K562 (cell line): ENCODE measurements around the gene P2RX3. TPM values are rescaled to one million over a fixed set of nuclear protein-coding genes. Genes with fewer than 3 reads are reported as not detected.

Experiments used
- ATAC-seq: fragments of 200-7000 bp; cut with Tn5 transposase; 3 replicates; pipeline ENCODE4 v1.9.1; 2020; ENCODE audit warnings: moderate library complexity
- BruUV-seq: library from RNA; stranded (reverse); fragments of 400-500 nt; replicated peaks from 2 replicates; lab custom pipeline; 2021; lab: Mats Ljungman, UMichigan
- CTCF ChIA-PET: fragments of 300-600 bp; formaldehyde crosslinking; extraction: SDS; loops from one replicate; lab custom pipeline; 2021; ENCODE audit warnings: low intra/inter-chr PET ratio; lab: Yijun Ruan, JAX
- POLR2A ChIA-PET: fragments of 300-600, 350-650 bp; sonication (Branson Sonifier 250); formaldehyde crosslinking; extraction: SDS; loops from one replicate; lab custom pipeline; 2021; ENCODE audit warnings: antibody characterized with exemption, inconsistent platforms; lab: Yijun Ruan, JAX
- DNase-seq, 4 experiments: peaks; one replicate each; pipeline versions ENCODE4 v3.0.0 to v3.0.0-alpha.2; 2011 to 2018; ENCODE audit warnings: low spot score in 3 of 4, mixed read lengths in 3 of 4; ENCODE audit errors: extremely low read depth in 1 of 4
- FAIRE-seq: peaks from 2 replicates; lab custom pipeline; 2011; peaks lifted over from hg19 to GRCh38; lab: Jason Lieb, UNC
- H2AFZ ChIP-seq: 2 replicates; pipeline ENCODE4 v1.6.0; 2011; ENCODE audit warnings: low read depth, low read length, control low read depth, inconsistent platforms
- H3K27ac ChIP-seq: fragments of 200-600 bp; 3 replicates; pipeline ENCODE4 v1.8.0; 2011; ENCODE audit warnings: low read depth, mild to moderate bottlenecking, control low read depth, inconsistent platforms, low read length, moderate library complexity, mixed read lengths; ENCODE audit errors: extremely low read depth
- H3K27me3 ChIP-seq, 2 experiments: fragments of 300-600 bp in 1 of 2; 2 replicates in 1 of 2; 3 replicates in 1 of 2; pipeline versions ENCODE4 v1.6.0 to v1.8.0; 2011; ENCODE audit warnings: inconsistent platforms in 2 of 2, low read length in 2 of 2, mild to moderate bottlenecking in 1 of 2, mixed read lengths in 1 of 2, moderate library complexity in 1 of 2; ENCODE audit not compliant: control insufficient read depth in 2 of 2, insufficient read depth in 2 of 2
- H3K36me3 ChIP-seq: fragments of 300-600 bp; 3 replicates; pipeline ENCODE4 v1.8.0; 2011; ENCODE audit warnings: mild to moderate bottlenecking, low read length, inconsistent platforms; ENCODE audit not compliant: control insufficient read depth, insufficient read depth
- H3K4me1 ChIP-seq, 2 experiments: fragments of 200-600 bp in 1 of 2; replicated peaks in 1 of 2; 2 replicates in 1 of 2; 3 replicates in 1 of 2; pipeline versions ENCODE4 v1.5.1 to v1.8.0; 2011; ENCODE audit warnings: inconsistent platforms in 2 of 2, low read length in 2 of 2, mild to moderate bottlenecking in 1 of 2, mixed read lengths in 1 of 2, moderate library complexity in 1 of 2; ENCODE audit not compliant: control insufficient read depth in 2 of 2, insufficient read depth in 2 of 2
- H3K4me2 ChIP-seq: 2 replicates; pipeline ENCODE4 v1.6.1; 2011; ENCODE audit warnings: low read length, control low read depth, inconsistent platforms, mixed read lengths; ENCODE audit not compliant: insufficient read depth
- H3K4me3 ChIP-seq: fragments of 200-600 bp; sonication (generic), shearing (Covaris generic); 2 replicates; pipeline ENCODE4 v1.5.1; 2016; ENCODE audit warnings: control low read depth, inconsistent platforms
- H3K79me2 ChIP-seq: fragments of 200-600 bp; 3 replicates; pipeline ENCODE4 v1.8.0; 2011; ENCODE audit warnings: low read length, inconsistent platforms; ENCODE audit not compliant: control insufficient read depth, insufficient read depth
- H3K9ac ChIP-seq, 2 experiments: 2 replicates each; pipeline versions ENCODE4 v1.6.0 to v1.6.1; 2011; ENCODE audit warnings: low read depth in 2 of 2, low read length in 2 of 2, control low read depth in 1 of 2, inconsistent platforms in 1 of 2, mild to moderate bottlenecking in 1 of 2, mixed read lengths in 1 of 2; ENCODE audit not compliant: insufficient read depth in 1 of 2
- H3K9me1 ChIP-seq: one replicate; pipeline ENCODE4 v1.6.0; 2011; ENCODE audit warnings: inconsistent platforms, mild to moderate bottlenecking, low read length, moderate library complexity; ENCODE audit not compliant: control insufficient read depth, insufficient read depth
- H3K9me3 ChIP-seq: replicated peaks from 2 replicates; pipeline ENCODE4 v1.5.1; 2011; ENCODE audit warnings: low read depth, low read length, inconsistent platforms; ENCODE audit not compliant: control insufficient read depth, insufficient read depth
- H4K20me1 ChIP-seq: replicated peaks from 2 replicates; pipeline ENCODE4 v1.6.1; 2011; ENCODE audit warnings: low read length, inconsistent platforms, mixed read lengths; ENCODE audit not compliant: control insufficient read depth, insufficient read depth
- ATF7 ChIP-seq: fragments of 450-650 bp; IDR thresholded peaks from 2 replicates; pipeline ENCODE4 v1.7.1; 2014; ENCODE audit warnings: mild to moderate bottlenecking, moderate library complexity
- CAMTA2 ChIP-seq: fragments of 250-450 bp; sonication (Bioruptor Pico); conservative IDR thresholded peaks from 2 replicates; pipeline ENCODE4 v1.5.1; 2022
- HIVEP1 ChIP-seq: fragments of 250-450 bp; sonication (Bioruptor Pico); IDR thresholded peaks from 2 replicates; pipeline ENCODE4 v1.4.0; 2020; ENCODE audit warnings: mild to moderate bottlenecking
- MTA3 ChIP-seq: fragments of 450-650 bp; formaldehyde crosslinking; IDR thresholded peaks from 2 replicates; pipeline ENCODE4 v1.6.1; 2017; ENCODE audit warnings: mild to moderate bottlenecking, borderline replicate concordance
- SIN3A ChIP-seq, 2 experiments: fragments of 150-350 bp in 1 of 2; IDR thresholded peaks; 2 replicates each; pipeline ENCODE4 v1.6.1; 2011 to 2016; ENCODE audit warnings: borderline replicate concordance in 2 of 2, low read depth in 2 of 2, low read length in 2 of 2, mild to moderate bottlenecking in 2 of 2, moderate library complexity in 2 of 2; ENCODE audit not compliant: control insufficient read depth in 1 of 2
- SMAD1 ChIP-seq: fragments of 150-350 bp; IDR thresholded peaks from 2 replicates; pipeline ENCODE4 v1.6.1; 2014; ENCODE audit warnings: low read length, low read depth; ENCODE audit not compliant: partially characterized antibody
- SOX6 ChIP-seq: fragments of 450-650 bp; IDR thresholded peaks from 2 replicates; pipeline ENCODE4 v1.6.1; 2014; ENCODE audit warnings: mild to moderate bottlenecking
- THRA ChIP-seq: fragments of 450-650 bp; IDR thresholded peaks from 2 replicates; pipeline ENCODE4 v1.6.1; 2017; ENCODE audit warnings: mild to moderate bottlenecking, moderate library complexity
- XRCC4 ChIP-seq: IDR thresholded peaks from one replicate; pipeline ENCODE4 v1.6.1; 2011; ENCODE audit not compliant: insufficient read depth, insufficient read length; ENCODE audit errors: extremely low read depth
- ZNF609 ChIP-seq: sonication (generic); formaldehyde crosslinking; IDR thresholded peaks from 2 replicates; pipeline ENCODE4 v1.8.1; 2023; ENCODE audit warnings: missing genetic modification reagents, mild to moderate bottlenecking, borderline replicate concordance
- WGBS: fragments of 100-300 bp; shearing (Covaris generic); methylation state at CpG from one replicate; pipeline ENCODE4 v1.1.6; 2016; ENCODE audit warnings: low coverage, mixed read lengths; ENCODE audit not compliant: insufficient coverage; ENCODE audit errors: missing lambda C conversion rate; 5-methylcytosine and 5-hydroxymethylcytosine counted together
- in situ Hi-C: fragments of 300-500 bp; cut with MboI; formaldehyde crosslinking; loops from 4 replicates; pipeline ENCODE4 v1.15.0; 2018; ENCODE audit warnings: inconsistent platforms, mixed read lengths
- intact Hi-C: fragments of 100-400 bp; cut with micrococcal nuclease; formaldehyde crosslinking; loops from 2 replicates; pipeline ENCODE4 v1.14.2; 2022
- polyA plus RNA-seq, 8 experiments: library from polyadenylated mRNA; depleted of rRNA in 4 of 8; stranded (reverse) in 5 of 8; unstranded in 3 of 8; fragments of >200 nt; fragmentation: Nextera tagmentation in 2 of 8; fragmentation: Illumina TruSeq in 1 of 8; extraction: Ambion mirVana in 2 of 8; extraction: Trizol in 1 of 8; gene quantifications; 2 replicates each; pipeline versions ENCODE4 v1.2.1 to v1.2.3, GENCODE V29; 2011 to 2014; ENCODE audit warnings: inconsistent platforms in 1 of 8, missing spikeins in 1 of 8
- total RNA-seq, 7 experiments: library from RNA; depleted of rRNA in 6 of 7; stranded (reverse); fragments of >200 nt in 6 of 7; fragmentation: Illumina TruSeq in 2 of 7; extraction: Trizol in 2 of 7; gene quantifications; 2 replicates each; pipeline versions ENCODE4 v1.2.1 to v1.2.3, GENCODE V29; 2011 to 2021; ENCODE audit warnings: low replicate concordance in 1 of 7
- TF ChIP-seq, protein P1 (sequence below): fragments of 250-450 bp; sonication (Bioruptor Pico); IDR thresholded peaks from 2 replicates; pipeline ENCODE4 v1.5.1; 2021; ENCODE audit warnings: mild to moderate bottlenecking
- TF ChIP-seq, protein P2 (sequence below): sonication (generic); formaldehyde crosslinking; IDR thresholded peaks from 2 replicates; pipeline ENCODE4 v1.8.0; 2022; ENCODE audit warnings: mild to moderate bottlenecking, missing genetic modification reagents

The P2RX3 gene
- total and polyA plus RNA-seq, 9 of the 15 experiments (the other 6 are each of a cell fraction or from before 2014, with no cell fraction given) = not detected

- intact Hi-C loops = no loop called here
- TF ChIP-seq MTA3 (0 out of 2 replicates have a peak, but pooled peaks have one; percentile 43), ZNF609 (CRISPR knock-in tag) (no peak), HIVEP1 (CRISPR knock-in tag) (peak; percentile 68; the same call in 1 of the 2 replicates), SOX6 (peak; percentile 71), XRCC4 (no peak), THRA (no peak), SIN3A (IDR thresholded peaks at IDR 0.05; ENCODE audit: borderline replicate concordance in 2 of 2, control insufficient read depth in 1 of 2, low read depth in 2 of 2, low read length in 2 of 2) (no peak), SMAD1 (no peak), CAMTA2 (CRISPR knock-in tag) (no peak), ATF7 (peak; percentile 58; the same call in 1 of the 2 replicates)
- TF ChIP-seq, protein P1, sequence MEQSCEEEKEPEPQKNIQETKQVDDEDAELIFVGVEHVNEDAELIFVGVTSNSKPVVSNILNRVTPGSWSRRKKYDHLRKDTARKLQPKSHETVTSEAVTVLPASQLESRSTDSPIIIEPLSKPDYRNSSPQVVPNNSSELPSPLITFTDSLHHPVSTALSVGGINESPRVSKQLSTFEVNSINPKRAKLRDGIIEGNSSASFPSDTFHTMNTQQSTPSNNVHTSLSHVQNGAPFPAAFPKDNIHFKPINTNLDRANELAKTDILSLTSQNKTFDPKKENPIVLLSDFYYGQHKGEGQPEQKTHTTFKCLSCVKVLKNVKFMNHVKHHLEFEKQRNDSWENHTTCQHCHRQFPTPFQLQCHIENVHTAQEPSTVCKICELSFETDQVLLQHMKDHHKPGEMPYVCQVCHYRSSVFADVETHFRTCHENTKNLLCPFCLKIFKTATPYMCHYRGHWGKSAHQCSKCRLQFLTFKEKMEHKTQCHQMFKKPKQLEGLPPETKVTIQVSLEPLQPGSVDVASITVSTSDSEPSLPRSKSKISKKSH (CRISPR knock-in tag) = no peak
- TF ChIP-seq, protein P2, sequence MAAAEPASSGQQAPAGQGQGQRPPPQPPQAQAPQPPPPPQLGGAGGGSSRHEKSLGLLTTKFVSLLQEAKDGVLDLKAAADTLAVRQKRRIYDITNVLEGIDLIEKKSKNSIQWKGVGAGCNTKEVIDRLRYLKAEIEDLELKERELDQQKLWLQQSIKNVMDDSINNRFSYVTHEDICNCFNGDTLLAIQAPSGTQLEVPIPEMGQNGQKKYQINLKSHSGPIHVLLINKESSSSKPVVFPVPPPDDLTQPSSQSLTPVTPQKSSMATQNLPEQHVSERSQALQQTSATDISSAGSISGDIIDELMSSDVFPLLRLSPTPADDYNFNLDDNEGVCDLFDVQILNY = no peak
These were observed 57.9 kb downstream of the P2RX3 start for GRCh38 chr11:57395905-57396623.

More at GRCh38 chr11:57395905-57396623, 57.9 kb downstream of the P2RX3 start:
- ChIA-PET POLR2A (interaction anchor here (0.5 to 1.2 kb wide), 8 partner anchors 8 to 1181 kb away, joined by 3 to 8 read pairs (median 4); partner anchors contain the start of gene SELENOH), CTCF (no interaction called here)
- peak; percentile 79 for ATAC-seq
- peaks cover 35 to 54% of the 10 kb centered on the region in 2 experiments for H3K4me1 ChIP-seq
- BruUV-seq = no TSS peak
- H3K27me3 ChIP-seq = no peaks in the 10 kb centered on the region
- peak overlapping the region; percentile 85 for H2AFZ ChIP-seq
- no peaks in the 10 kb centered on the region for H3K9me3 ChIP-seq
- no peaks in the 10 kb centered on the region for H3K36me3 ChIP-seq
- 4% methylated on average over 11 of the region's 11 CpGs for WGBS
- H4K20me1 ChIP-seq = no peaks in the 10 kb centered on the region
- peak; percentile 40 to 85 (median 60) for DNase-seq
- in situ Hi-C loops = no loop called here
- H3K4me3 ChIP-seq = no peak overlapping the region
- H3K79me2 ChIP-seq = no peaks in the 10 kb centered on the region
- peak overlapping the region; percentile 72 for H3K4me2 ChIP-seq
- peak overlapping the region; percentile 46 to 81; a peak in 3 of 4 replicates for H3K9ac ChIP-seq
- H3K27ac ChIP-seq = peak overlapping the region; percentile 76
- no peaks in the 10 kb centered on the region for H3K9me1 ChIP-seq
- peak; percentile 82 for FAIRE-seq
